Measurements from ENCODE around the gene ULK2.

DNA sequence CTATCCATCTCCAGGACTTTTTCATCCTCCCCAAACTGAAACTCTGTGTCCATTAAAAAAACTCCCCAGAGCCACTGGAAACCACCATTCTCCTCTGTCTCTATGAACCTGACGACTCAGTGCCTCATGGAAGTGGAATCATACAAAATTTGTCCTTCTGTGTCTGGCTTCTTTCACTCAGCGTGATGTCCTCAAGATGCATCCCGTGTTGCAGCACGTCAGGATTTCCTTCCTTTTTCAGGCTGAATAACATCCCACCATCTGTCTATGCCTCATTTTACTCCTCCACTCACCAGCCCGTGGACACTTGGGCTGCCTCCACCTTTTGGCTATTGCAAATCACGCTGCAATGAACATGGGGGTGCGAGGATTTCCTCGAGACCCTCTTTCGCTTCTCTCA lies 107.0 kb downstream of the ULK2 start:
- TF ChIP-seq, protein P1, sequence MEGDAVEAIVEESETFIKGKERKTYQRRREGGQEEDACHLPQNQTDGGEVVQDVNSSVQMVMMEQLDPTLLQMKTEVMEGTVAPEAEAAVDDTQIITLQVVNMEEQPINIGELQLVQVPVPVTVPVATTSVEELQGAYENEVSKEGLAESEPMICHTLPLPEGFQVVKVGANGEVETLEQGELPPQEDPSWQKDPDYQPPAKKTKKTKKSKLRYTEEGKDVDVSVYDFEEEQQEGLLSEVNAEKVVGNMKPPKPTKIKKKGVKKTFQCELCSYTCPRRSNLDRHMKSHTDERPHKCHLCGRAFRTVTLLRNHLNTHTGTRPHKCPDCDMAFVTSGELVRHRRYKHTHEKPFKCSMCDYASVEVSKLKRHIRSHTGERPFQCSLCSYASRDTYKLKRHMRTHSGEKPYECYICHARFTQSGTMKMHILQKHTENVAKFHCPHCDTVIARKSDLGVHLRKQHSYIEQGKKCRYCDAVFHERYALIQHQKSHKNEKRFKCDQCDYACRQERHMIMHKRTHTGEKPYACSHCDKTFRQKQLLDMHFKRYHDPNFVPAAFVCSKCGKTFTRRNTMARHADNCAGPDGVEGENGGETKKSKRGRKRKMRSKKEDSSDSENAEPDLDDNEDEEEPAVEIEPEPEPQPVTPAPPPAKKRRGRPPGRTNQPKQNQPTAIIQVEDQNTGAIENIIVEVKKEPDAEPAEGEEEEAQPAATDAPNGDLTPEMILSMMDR (IDR thresholded peaks at IDR 0.05), result no peak
- TF ChIP-seq POLR2AphosphoS5 (IDR thresholded peaks at IDR 0.05) (no peak), EP300 (IDR thresholded peaks at IDR 0.05) (no peak), POLR2A (IDR thresholded peaks at IDR 0.05) (no peak)
